ENCODE data around the gene TSPAN14. TPM values are rescaled to one million over a fixed set of nuclear protein-coding genes. Genes with fewer than 3 reads are reported as not detected.

TSPAN14 gene
- total RNA-seq, 4 donors from 2014 or later = 18.9 to 72.9 (median 55.8) TPM

DNA sequence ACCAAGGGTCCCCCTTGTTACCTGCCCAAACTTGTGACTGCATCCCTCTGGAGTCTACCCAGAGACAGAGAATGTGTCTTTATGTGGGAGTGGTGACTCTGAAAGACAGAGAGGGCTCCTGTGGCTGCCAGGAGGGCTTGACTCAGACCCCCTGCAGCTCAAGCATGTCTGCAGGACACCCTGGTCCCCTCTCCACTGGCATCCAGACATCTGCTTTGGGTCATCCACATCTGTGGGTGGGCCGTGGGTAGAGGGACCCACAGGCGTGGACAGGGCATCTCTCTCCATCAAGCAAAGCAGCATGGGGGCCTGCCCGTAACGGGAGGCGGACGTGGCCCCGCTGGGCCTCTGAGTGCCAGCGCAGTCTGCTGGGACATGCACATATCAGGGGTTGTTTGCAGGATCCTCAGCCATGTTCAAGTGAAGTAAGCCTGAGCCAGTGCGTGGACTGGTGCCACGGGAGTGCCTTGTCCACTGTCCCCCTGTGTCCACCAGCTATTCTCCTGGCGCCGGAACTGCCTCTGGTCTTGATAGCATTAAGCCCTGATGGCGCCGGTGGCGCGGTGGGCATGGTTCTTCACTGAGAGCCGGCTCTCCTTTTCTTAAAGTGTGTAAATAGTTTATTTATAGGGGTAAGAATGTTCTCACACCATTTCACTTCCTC is 64.2 kb downstream of the TSPAN14 start:
- TF ChIP-seq POLR2AphosphoS5 (IDR thresholded peaks at IDR 0.05) (peak in 1 of 3 donors; percentile 28), POLR2A (IDR thresholded peaks at IDR 0.05) (no peak)
- Histone ChIP-seq H3K9me3 (no peaks in the 10 kb centered on the region), H3K27me3 (no peaks in the 10 kb centered on the region), H3K4me1 (no peaks in the 10 kb centered on the region), H3K27ac (peak overlapping the region in 1 of 4 donors; percentile 13), H3K36me3 (peaks cover 0 to 50% (median 24%) of the 10 kb centered on the region in 4 donors), H3K4me3 (no peak overlapping the region)
- intact Hi-C loops (cut with DNase I; ENCODE audit: low total_unique reads) (no loop called here), in situ Hi-C loops (cut with MboI; ENCODE audit: low pct_ligation_motif_present in 1 of 4, low pct_unique_long_range_greater_than_20kb in 1 of 4, low sequenced_read_pairs in 3 of 4) (no loop called here)
- 85% methylated on average over 17 of the region's 17 CpGs; no CpG with 5 or more reads in 1 of the 2 donors for WGBS, 2 donors (ENCODE audit: low coverage in 1 of 2)
- no peak for DNase-seq

DNA sequence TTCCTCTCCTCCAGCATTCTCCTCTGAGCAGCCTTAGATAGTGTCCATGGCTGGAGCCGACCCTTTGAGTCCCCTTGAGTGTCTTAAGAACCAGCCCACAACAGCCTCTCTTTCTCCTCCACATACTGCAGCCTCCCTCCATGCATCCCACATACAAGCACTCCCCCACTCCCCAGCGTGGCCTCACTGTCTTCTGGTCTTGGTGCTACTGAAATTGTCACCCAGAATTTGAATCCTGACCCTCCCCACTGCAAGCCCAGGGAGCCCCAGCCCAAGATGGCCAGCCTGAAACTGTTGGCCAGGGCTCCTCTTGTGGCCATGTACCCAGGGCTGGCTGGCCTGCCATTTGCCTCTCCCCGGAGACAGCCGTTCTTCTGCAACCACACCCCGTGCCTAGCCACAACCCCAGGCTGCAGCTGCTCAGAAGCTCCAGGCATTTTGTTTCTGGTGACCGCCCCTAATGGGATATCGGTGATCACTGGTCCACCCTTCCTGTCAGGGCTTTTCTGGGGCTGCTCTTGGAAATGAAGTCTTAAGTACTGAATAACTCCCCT is 64.8 kb downstream of the TSPAN14 start:
- Histone ChIP-seq H3K4me3 (no peak overlapping the region), H3K36me3 (peaks cover 0 to 44% (median 21%) of the 10 kb centered on the region in 4 donors), H3K9me3 (no peaks in the 10 kb centered on the region), H3K4me1 (no peaks in the 10 kb centered on the region), H3K27me3 (no peaks in the 10 kb centered on the region), H3K27ac (no peak overlapping the region)
- in situ Hi-C loops (cut with MboI; ENCODE audit: low pct_ligation_motif_present in 1 of 4, low pct_unique_long_range_greater_than_20kb in 1 of 4, low sequenced_read_pairs in 3 of 4) (no loop called here), intact Hi-C loops (cut with DNase I; ENCODE audit: low total_unique reads) (no loop called here)
- 67% methylated on average over 7 of the region's 7 CpGs; no CpG with 5 or more reads in 1 of the 2 donors for WGBS, 2 donors (ENCODE audit: low coverage in 1 of 2)
- TF ChIP-seq POLR2AphosphoS5 (IDR thresholded peaks at IDR 0.05) (no peak), POLR2A (IDR thresholded peaks at IDR 0.05) (no peak)
- TF ChIP-seq, protein P1, sequence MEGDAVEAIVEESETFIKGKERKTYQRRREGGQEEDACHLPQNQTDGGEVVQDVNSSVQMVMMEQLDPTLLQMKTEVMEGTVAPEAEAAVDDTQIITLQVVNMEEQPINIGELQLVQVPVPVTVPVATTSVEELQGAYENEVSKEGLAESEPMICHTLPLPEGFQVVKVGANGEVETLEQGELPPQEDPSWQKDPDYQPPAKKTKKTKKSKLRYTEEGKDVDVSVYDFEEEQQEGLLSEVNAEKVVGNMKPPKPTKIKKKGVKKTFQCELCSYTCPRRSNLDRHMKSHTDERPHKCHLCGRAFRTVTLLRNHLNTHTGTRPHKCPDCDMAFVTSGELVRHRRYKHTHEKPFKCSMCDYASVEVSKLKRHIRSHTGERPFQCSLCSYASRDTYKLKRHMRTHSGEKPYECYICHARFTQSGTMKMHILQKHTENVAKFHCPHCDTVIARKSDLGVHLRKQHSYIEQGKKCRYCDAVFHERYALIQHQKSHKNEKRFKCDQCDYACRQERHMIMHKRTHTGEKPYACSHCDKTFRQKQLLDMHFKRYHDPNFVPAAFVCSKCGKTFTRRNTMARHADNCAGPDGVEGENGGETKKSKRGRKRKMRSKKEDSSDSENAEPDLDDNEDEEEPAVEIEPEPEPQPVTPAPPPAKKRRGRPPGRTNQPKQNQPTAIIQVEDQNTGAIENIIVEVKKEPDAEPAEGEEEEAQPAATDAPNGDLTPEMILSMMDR (IDR thresholded peaks at IDR 0.05) = no peak
- no peak for DNase-seq

DNA sequence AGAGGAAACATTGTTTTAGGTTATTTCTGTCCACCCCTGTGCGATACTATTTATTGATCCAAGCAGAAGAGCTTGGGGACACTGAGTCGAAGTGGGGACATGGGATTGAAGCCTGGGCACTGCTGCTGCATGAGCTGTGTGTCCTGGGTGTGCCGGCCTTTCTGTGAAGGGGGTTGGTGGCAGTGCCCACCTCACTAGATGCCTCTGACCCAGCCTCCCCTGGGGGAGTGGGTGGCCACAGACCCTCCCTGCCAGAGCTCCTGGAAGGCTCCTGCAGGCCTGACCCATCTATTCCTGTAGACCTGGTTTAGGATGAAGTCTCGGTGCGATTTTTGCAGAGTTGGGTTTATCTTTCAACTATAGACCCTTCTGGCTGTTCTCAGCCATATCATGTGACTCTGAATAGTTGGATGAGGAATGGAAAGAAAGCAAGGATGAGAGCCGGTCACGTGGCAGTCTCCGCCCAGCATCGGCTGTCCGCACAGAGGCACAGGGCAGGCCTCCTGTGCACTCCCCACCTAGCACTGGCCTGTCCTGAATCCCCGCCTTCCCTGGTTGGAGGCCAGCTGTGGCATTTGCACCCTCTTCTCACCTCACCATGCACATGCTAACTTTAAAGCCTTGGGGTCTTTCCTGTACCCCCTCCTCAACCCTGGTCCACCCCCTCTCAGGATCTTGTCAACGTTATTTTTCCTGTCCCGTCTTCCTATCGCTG is 66.0 kb downstream of the TSPAN14 start:
- H3K4me3 ChIP-seq = no peak overlapping the region
- H3K27ac ChIP-seq = no peak overlapping the region
- H3K36me3 ChIP-seq = peaks cover 0 to 34% (median 15%) of the 10 kb centered on the region in 4 donors
- no peaks in the 10 kb centered on the region for H3K4me1 ChIP-seq
- DNase-seq = no peak
- no peaks in the 10 kb centered on the region for H3K9me3 ChIP-seq
- H3K27me3 ChIP-seq = no peaks in the 10 kb centered on the region
- 89 to 92% methylated on average over 6 to 14 of the region's 14 CpGs for WGBS, 2 donors (ENCODE audit: low coverage in 1 of 2)
- in situ Hi-C loops (cut with MboI; ENCODE audit: low pct_ligation_motif_present in 1 of 4, low pct_unique_long_range_greater_than_20kb in 1 of 4, low sequenced_read_pairs in 3 of 4) (no loop called here), intact Hi-C loops (cut with DNase I; ENCODE audit: low total_unique reads) (no loop called here)
- TF ChIP-seq POLR2AphosphoS5 (IDR thresholded peaks at IDR 0.05) (no peak), EP300 (IDR thresholded peaks at IDR 0.05; ENCODE audit: low read depth) (no peak), POLR2A (IDR thresholded peaks at IDR 0.05) (no peak)
- TF ChIP-seq, protein P1 (IDR thresholded peaks at IDR 0.05) = no peak

DNA sequence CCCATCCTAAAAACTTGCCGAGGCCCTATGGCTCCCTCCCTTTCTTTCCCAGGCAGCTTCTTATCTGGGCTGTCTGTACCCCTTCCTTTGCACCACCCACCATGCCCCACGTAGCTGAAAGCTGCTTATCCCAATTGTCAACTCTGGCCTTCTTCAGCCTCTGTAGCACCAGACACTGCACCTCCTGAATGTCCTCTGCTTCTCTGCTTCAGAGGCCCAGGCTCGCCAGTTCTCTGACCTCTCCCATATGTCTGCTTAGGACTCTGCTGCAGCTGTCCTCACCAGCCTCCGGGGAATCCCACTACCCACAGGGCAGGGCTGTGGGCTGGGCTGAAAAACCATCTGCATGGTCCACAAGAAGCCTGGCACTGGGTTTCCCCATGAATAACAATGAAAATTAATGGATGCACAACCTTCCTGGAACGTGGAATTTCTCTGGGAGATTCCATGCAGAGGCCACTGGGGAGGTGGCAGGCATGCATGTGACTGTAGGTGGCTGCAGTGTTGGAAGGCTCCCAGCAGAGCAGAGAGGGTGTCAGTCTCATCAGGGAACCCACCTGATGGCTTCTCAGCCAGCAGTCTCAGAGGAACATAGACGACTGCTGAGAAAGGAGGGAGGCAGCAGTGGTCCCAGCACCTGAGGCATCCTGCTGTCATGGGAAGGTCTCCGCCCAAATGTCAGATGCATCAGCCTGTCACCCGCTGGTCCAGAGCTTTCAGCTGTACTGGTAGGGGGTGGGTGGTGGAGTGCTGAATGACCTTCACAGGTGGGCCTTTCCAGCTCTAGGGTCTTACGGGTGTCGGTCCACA is 66.8 kb downstream of the TSPAN14 start:
- H3K36me3 ChIP-seq = peaks cover 0 to 26% (median 9%) of the 10 kb centered on the region in 4 donors
- no peak overlapping the region for H3K27ac ChIP-seq
- H3K27me3 ChIP-seq = no peaks in the 10 kb centered on the region
- intact Hi-C loops (cut with DNase I; ENCODE audit: low total_unique reads) = no loop called here
- peaks cover 0 to 1% (median 0%) of the 10 kb centered on the region in 4 donors for H3K4me1 ChIP-seq
- DNase-seq = no peak
- no peaks in the 10 kb centered on the region for H3K9me3 ChIP-seq
- no peak overlapping the region for H3K4me3 ChIP-seq
- in situ Hi-C loops (cut with MboI; ENCODE audit: low pct_ligation_motif_present in 1 of 4, low pct_unique_long_range_greater_than_20kb in 1 of 4, low sequenced_read_pairs in 3 of 4) = no loop called here
- TF ChIP-seq POLR2AphosphoS5 (IDR thresholded peaks at IDR 0.05) (no peak), EP300 (IDR thresholded peaks at IDR 0.05; ENCODE audit: low read depth) (no peak), POLR2A (IDR thresholded peaks at IDR 0.05) (no peak)
- TF ChIP-seq, protein P1 (IDR thresholded peaks at IDR 0.05) = no peak
- WGBS, 2 donors (ENCODE audit: low coverage in 1 of 2) = 89 to 100% methylated on average over 1 to 8 of the region's 10 CpGs
